ENCODE results near the gene SLC25A10.
"Not testable (repeated sequence)": the region's sequence is repeated elsewhere in the genome, so short reads cannot be mapped to it uniquely, and the experiment has no call there.

The SLC25A10 gene, protein sequence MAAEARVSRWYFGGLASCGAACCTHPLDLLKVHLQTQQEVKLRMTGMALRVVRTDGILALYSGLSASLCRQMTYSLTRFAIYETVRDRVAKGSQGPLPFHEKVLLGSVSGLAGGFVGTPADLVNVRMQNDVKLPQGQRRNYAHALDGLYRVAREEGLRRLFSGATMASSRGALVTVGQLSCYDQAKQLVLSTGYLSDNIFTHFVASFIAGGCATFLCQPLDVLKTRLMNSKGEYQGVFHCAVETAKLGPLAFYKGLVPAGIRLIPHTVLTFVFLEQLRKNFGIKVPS

DNA sequence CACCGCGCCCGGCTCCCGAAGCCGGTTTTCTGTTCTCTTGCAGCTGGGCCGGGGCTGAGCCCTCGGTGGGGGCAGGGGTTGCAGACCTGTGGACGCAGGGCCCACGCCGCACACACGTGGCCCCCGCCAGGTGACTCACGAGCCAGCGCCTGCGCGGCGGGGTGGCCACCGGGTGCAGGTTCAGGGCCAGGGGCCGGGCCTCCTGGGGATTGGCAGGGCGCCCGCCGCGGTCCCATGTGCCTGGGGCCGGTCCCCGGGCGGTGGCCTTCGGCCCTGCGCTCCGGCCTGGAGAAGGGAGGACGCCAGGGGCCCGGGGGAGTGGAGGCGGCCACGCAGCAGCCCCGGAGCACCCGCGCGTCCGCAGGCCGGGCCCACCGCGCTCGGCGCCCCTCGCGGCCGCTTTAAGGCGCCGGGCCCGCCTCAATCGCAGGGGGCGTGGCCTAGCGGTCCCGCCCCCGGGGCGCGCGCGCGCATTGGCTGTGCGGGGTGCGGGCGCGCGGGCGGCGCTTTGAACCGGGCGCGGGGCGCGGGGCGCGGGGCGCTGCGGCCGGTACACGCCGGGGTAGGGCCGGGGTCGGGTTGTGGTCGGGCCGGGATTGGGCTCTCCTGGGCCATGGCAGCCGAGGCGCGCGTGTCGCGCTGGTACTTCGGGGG, at the start of gene SLC25A10:
Gene SLC25A10 (plus strand): TSS at position 471 of the 654 bp plus-strand sequence. CDS start 143 bp downstream, at position 614.
- peak; percentile 70 for DNase-seq

DNA sequence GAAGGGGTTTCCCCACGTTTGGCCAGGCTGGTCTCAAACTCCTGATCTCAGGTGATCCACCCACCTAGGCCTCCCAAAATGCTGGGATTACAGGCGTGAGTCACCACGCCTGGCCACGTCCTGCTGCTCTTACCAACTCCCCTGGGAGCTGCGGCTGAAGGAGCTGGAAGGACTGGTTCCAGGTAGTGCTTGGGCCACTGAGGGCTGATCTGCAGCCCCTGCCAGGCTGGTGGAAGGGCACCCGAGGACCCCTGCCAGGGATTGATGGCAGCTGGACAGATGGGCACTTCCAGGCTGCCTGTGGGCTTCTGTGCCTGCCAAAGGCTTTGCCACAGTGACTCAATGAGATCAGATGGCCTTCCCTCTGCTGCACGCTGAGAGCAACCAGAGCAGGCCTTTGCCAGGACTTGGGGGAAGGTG, 48.0 kb upstream of the SLC25A10 start:
- DNase-seq, result no peak

DNA sequence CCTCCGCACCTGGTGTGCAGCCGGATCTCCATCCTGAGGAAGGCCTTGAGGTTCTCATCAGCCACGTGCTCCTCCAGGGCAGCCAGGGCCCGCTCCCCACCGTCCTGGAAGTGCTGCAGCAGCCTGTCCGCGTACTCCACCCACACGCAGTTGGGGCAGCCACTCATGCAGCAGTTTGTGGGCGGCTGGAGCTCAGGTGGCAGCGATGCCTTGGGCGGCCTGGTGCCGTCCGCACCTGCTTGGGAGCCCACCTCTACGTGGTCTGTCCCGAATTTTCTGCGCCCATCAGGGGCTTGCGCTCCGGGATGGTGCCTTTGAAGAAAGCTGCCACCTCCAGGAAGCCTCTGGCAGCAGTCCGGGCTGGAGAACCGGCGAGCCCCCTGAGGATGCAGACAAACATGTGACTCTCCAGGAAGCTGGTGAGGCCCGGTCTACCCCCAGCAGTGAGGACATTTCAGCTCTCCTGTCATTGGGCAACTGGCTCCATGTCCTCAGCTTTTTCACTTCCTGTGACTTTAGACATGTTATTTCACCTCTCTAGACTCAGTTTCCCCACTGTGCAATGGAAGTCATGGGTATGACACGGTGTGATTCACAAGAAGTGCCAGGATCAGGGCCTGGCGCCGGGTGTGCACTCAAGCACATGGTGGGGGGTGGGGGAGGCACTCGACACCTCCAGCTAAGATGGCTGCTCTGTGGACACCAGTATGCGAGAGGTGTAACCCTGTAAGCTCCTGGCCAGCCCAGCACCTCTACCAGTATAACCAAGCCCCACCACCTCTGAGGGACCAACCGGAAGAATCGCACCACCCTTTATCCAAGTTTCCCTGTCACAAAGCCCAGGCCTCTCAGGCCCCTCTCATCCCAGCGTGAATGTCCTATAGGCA, 46.6 kb upstream of the SLC25A10 start:
- peak; percentile 16 for DNase-seq

DNA sequence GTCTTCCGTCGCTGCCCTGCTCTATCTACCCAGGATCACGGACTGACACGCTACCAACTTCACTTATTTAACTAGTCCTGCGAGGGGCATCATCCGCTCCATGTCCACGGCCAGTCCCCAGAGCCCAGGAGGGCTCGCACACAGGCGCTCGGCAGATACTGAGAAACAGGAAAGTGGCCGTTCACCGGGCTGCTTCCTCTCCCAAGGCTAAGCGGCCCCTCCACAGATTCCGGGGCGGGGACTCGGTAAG, 46.1 kb upstream of the SLC25A10 start:
- no peak for DNase-seq

DNA sequence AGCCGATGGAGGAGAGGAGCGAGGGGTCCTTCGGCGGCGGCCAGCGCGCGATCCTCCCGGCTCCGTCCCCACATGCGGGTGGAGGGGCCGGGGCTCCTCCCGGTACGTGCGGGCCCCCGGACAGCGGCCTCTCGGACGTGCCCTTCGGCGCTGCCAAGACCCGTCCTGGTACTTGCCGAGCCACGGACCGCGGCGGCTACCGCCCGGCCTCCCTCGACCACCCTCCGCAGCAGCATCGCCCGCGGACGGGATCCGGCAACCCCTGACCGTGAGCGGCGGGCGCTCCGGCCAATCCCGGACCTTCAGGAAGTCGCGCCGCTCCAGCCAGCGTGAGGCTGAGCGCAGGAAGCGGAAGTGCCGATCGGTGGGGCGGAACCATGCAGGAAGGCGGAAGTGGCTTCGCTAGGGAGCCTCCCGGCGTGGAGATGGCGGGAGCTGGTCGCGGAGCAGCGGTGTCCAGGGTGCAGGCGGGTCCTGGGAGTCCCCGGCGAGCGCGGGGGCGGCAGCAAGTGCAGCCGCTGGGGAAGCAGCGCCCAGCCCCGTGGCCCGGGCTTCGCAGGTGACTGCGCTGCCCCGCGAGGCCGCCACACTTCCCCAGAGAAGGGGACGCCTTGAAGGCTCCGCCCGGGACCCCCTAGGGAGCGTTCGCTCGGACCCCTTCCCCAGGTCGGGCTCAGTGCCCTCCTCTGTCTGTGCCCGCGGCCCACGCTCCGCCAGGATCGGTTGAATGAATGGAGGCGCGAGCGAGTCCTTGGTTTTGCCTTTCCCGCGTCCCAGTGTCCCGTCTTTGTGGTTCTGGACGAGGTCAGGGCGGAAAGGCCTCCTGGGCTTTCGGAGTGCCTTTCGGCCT, 45.5 kb upstream of the SLC25A10 start, which contains the start of the genes CCDC137 and OXLD1:
Gene CCDC137 (plus strand): TSS at position 396 of the 850 bp plus-strand sequence. CDS start 30 bp downstream, at position 426.
Gene OXLD1 (minus strand): TSS at position 264 of the 850 bp plus-strand sequence. CDS start 28 bp downstream, at position 236.
- DNase-seq, result peak; percentile 92

DNA sequence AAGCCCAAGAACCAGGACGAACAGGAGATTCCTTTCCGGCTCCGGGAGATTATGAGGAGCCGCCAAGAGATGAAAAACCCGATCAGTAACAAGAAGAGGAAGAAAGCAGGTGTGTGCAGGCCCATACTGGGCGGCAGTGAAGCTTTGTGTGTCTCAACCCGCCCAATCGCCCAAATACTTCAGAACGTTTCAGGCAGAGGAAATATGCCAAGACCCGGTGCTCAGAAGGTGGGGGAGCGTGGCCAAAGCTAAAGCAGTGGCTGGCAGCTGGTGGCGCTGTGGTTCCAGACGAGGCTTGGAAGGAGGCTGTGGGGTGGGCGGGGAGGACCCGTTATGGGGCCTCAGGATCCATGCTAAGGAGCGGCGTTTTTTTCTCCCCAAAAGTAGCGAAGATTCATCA, 44.3 kb upstream of the SLC25A10 start:
- DNase-seq, result no peak

DNA sequence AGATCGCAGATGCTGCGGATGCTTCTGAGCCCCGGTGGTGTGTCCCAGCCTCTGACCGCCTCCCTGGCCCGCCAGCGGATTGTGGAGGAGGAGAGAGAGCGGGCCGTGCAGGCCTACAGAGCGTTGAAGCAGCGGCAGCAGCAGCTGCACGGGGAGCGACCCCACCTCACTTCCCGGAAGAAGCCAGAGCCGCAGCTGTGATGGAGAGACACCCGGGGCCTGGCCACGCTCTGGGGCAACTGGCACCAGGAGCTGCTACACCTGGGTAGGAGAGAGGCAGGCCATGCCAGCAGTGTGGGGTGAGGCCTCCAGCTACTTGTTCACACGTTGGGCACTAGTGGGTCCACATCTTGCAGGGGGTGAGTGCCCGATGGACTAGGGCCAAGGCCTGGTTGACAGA, 39.6 kb upstream of the SLC25A10 start:
- no peak for DNase-seq

DNA sequence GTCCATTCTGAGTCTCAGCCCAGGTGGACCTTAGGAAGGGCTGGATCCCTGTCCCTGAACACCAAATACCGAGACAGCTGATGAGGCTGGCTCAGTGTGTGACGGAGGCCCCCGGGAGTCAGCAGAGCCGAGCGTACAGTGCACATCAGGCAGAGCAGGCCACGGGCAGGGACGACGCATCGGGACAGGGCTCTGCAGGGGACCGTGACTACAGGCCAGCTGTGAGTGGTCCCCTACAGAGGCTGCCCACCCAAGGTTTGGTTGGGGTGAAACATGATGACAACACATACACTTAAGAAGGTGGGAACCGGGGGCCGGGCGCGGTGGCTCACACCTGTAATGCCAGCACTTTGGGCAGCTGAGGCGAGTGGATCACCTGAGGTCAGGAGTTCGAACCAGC, 39.1 kb upstream of the SLC25A10 start:
- no peak for DNase-seq

DNA sequence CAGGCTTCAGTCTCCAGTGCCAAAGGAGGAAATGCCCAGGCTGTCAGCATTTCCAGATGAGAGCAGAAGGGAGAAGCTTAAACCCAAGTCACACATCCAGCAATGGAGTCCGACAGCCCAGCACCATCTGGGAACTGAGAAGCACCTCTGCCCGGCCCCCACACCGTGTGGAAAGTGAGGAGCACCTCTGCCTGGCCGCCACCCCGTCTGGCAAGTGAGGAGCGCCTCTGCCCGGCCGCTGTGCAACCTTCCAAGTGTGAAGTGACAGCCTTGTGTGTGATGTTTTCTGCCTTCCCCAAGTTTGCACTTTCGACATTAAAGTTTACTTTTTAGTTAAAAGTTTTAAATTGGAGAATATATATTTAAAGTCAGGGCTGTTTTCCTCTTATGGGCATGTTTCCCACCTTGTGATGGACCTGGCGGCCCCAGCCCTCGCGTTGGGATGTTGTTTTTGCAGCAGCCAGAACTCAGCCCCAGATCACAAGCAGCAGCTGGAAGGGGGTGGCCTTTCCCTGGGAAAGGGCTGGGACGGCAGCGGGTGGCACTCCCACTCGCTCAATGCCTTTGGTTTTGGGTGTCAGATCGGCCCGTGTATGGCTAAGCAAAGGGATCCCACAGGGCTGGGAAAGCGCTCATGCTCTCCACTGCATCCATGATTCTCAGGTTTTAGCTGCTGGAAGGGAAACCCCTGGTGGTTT, 38.4 kb upstream of the SLC25A10 start:
- no peak for DNase-seq

DNA sequence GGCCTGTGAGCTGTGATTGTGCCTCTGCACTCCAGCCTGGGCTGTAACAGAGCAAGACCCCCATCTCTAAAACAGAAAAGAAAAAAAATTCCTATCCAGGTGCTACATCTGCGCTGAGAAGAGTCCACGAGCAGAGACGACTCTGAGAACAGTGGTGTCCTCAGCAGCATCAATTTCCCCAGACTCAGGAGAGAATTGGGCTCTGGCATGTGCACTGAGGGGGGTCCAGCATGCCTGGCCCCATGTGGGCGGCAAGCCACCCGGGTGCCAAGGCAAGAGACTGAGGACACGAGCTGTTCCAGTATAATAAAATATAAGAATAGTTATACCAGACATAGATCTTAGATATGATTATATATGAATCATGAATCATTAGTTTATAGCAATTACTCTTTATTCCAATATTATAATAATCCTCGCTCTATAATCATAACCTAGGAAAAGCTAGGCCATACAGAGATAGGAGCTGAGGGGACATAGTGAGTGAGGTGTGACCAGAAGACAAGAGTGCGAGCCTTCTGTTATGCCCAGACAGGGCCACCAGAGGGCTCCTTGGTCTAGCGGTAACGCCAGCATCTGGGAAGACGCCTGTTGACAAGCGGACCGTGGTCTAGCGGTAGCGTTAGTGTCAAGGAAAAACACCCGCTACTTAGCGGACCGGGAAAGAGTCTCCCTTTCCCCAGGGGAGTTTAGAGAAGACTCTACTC, 36.4 kb upstream of the SLC25A10 start:
- DNase-seq, result not testable (repeated sequence)

DNA sequence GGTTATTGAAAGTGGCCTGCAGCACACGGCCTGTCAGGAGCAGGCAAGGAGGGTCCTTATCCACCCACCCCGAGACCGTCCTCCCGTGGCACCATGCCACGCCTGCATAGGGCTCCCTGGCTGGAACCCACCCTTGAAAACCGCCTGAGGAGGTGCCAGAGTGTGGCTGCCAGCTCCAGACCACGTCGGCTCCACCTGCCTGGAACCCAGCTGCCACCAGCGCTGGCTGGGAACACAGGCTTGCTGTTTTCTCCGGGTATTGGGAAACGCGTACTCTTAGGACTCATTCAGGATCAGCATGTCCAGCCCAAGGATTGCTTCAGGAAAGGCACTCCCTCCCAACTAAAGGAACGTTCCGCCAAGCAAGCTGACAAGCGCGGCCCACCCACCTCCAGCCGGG, 35.2 kb upstream of the SLC25A10 start:
- no peak for DNase-seq

DNA sequence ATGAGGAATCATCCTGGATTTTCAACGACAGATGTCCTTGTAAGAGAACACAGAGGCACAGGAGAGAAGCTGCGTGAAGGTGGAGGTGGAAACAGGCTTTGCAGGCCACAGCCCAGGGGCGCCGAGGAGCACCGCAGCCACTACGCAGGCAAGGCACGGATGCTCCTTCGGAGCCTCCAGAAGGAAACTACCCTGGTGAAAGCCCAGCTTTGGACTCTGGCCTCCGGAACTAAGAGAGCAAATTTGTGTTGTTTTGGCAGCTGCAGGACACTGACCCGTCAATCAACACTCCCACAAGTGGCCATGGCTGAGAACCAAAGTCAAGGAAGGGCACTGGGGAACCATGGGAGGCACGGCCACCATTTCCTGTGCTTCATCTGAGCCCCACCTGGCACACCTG, 31.9 kb upstream of the SLC25A10 start:
- DNase-seq, result no peak

DNA sequence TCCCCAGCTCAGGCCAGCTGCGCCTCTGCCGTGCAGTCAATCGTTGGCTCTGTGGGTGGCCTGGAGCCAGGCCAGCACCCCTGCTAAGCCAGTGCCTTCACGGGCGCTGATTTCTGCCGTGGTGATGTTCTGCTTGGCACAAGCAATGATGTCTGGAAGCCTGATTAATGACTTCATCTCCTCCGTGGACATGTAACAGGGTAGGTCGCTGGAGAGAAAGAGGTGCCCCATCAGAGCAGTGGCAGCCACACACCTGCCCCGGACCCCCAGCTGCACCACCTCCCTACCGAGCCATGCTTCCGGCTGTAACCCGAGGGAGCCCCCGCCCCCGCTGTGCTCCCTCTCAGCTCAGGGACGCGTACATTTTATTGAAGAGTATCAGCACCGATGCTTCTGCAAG, 30.4 kb upstream of the SLC25A10 start:
- DNase-seq, result no peak

DNA sequence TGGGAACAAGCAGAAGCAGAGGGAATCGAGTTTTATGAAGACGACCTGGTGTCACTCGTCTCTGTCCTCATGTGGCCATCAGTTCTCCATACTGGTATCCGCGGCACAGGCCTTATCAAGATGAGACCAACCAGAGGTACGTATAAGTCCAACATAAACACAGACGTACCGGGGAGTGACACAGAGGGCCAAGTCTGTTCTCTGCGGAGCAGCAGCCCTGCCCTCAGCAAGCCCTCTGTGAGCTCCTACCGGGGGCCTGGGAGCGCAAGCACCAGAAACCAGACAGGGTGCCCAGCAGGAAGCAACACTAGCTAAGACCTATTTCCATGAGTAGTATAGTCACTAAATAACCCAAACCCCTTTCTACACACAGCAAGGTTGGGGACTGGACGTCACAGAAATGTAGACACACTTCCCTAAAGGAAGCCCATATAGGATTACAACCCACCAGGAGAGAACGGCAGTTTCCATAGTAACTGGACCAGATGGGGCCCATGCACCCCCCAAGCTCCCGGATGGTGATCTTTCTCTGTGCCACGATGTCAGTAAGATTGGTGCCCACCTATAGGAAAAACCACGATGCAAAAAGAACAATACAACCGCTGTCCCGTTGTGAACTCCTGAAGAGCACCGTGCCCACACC, 29.4 kb upstream of the SLC25A10 start:
- no peak for DNase-seq

DNA sequence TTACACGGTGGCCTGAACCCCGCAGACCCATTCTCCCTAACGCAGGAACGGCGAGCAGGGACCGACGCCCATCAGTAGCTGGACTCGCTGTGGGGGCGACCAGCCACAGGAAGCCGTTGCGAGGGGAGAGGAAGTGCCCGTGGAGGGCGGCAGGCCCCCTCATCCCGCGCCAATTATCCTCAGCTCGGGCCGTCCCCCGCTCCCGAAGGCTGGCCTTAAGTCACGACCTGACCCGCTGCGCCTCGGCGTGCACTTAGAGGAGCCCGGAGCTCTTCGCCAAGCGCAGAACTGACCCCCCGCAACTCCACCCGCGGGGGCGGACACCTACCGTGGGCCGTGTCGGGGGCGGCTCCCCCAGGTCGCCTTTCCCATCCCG, 28.9 kb upstream of the SLC25A10 start:
- no peak for DNase-seq

DNA sequence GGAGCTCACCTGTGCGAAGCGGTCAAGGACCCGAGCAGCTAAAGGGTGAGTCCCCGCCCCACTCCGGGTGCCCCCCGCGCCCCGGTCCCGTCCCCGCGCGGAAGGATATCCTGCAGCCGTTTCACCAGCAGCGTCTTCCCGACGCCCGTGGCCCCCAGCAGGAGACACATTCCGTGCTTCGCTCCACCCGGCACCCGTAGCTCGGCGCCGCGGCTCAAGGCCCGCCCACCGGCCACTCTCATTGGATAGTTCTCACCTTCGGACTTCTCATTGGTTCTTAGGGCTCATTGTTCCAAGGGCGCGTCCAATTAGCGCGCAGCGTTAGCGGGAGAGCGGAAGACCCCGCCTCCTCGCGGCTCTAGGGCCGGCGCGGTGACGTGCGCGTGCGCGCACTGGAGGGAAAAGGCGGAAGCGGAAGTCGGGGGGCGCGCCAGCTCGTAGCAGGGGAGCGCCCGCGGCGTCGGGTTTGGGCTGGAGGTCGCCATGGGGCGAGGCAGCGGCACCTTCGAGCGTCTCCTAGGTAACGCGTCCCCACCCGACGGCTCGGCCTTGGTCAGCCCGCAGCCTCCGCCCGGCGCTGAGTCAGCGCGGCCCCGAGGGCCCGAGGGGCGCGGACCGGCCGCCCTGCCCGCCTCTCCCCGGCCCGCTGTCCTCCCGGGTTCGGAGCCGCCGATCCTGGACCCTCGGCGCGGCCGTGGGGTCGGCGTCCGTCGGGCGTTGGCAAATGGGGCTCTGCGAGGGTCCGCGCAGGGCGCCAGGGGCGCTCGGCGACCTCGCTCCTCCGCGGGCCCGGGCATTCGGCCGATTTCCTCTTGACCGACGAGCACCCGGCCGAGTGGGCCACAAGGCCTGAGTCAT, 28.3 kb upstream of the SLC25A10 start, which contains the start of the genes ARL16 and HGS:
Gene ARL16 (minus strand): TSS at position 214 of the 858 bp plus-strand sequence. CDS start 44 bp downstream, at position 170.
Gene HGS (plus strand): TSS at position 428 of the 858 bp plus-strand sequence. CDS start 56 bp downstream, at position 484.
- peak; percentile 97 for DNase-seq

DNA sequence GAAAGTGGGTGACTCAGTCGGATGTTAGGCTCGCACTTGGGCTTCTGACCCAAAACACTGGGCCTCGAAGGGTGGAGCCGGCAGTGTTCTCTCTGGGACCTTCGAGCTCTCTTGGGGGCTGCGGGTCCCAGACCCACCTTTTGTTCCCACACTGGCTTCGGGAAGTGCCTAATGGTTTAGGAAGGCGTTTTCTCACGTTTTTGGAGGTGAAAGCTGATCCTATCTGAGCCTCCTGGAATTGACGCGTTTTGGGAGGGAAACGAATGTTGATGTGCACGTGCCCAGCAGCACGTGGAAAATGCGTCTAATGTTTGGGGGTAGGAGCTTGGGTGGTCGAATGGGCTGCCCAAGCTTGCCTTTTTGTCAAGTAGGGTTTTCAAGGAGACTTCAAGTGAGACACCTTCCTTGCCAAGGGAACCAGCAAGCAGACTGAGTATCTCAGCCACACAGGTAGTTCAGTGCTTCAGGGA, 27.6 kb upstream of the SLC25A10 start:
- DNase-seq, result no peak

DNA sequence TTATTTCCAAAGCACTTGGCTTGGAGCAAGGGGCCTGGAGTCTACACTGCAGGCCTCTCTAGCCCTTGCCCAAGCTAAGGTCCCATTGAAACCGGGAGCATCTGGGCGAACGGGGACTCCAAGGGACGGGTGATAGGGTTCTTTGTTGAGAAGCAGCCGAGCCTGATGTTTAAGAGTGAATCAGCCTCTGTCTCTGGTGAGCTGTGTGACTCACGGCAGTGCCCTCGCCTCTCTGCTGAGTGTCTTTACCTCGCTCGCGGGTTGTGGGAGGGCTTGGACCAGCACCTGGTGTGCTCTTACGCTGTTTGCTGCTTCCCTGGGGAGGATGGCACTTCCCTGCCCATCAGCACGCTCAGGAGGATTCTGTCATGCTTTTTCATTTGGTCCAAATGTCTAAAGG, 27.0 kb upstream of the SLC25A10 start:
- no peak for DNase-seq

DNA sequence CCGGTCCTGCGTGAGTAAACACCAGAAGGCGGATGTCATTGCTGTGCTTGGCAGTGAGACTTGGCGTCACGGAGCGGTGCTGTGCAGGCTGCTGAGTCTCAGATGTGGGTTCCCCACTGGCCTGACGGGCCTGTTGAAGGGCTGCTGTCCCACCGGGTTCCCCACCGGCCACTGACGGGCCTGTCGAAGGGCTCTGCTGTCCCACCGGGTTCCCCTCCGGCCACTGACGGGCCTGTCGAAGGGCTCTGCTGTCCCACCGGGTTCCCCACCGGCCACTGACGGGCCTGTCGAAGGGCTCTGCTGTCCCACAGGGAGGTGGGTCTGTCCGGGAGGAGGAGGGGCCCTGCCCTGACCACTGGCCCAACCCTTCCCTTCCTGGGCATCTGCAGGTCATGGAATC, 25.5 kb upstream of the SLC25A10 start:
- DNase-seq, result no peak

Data from activated gamma-delta T cell treated with Interleukin-2 at 50 U/mL for 16 hours (primary cell).